Ovary (tissue), 9 donors: ENCODE measurements around the gene MYO9B. TPM values are rescaled to one million over a fixed set of nuclear protein-coding genes. Genes with fewer than 3 reads are reported as not detected.

ENCODE experiments used
- DNase-seq, 5 donors: peaks; one replicate each; pipeline ENCODE4 v3.0.0-alpha.2; 2019 to 2020
- H3K27ac ChIP-seq, 2 donors: fragments of 200-600 bp; one replicate each; pipeline versions ENCODE4 v1.5.1 to v1.8.0; 2019 to 2022
- H3K27me3 ChIP-seq: fragments of 200-600 bp; one replicate; pipeline ENCODE4 v1.8.0; 2022
- H3K36me3 ChIP-seq: fragments of 200-600 bp; sonication (generic); one replicate; pipeline ENCODE4 v1.5.1; 2019
- H3K4me1 ChIP-seq: one replicate; pipeline ENCODE4 v1.8.1; 2013; ENCODE audit warnings: mild to moderate bottlenecking, moderate library complexity; ENCODE audit not compliant: insufficient read depth
- H3K4me3 ChIP-seq: fragments of 200-600 bp; sonication (generic); one replicate; pipeline ENCODE4 v1.5.1; 2017
- H3K9me3 ChIP-seq, 2 donors: fragments of 200-600 bp in 1 of 2; sonication (generic) in 1 of 2; one replicate each; pipeline versions ENCODE4 v1.5.1 to v1.8.1; 2013 to 2019; ENCODE audit warnings: mild to moderate bottlenecking in 1 of 2, moderate library complexity in 1 of 2
- CTCF ChIP-seq, 3 donors: fragments of 450-650 bp in 2 of 3; fragments of 200-600 bp in 1 of 3; IDR thresholded peaks; one replicate each; pipeline versions ENCODE4 v1.5.1 to v1.8.0; 2016 to 2022; ENCODE audit warnings: antibody characterized with exemption in 3 of 3, mild to moderate bottlenecking in 1 of 3
- EP300 ChIP-seq: sonication (generic); formaldehyde crosslinking; IDR thresholded peaks from one replicate; pipeline ENCODE4 v1.6.1; 2017; ENCODE audit warnings: antibody characterized with exemption
- POLR2A ChIP-seq: fragments of 450-650 bp; IDR thresholded peaks from one replicate; pipeline ENCODE4 v1.6.1; 2017; ENCODE audit warnings: antibody characterized with exemption, mild to moderate bottlenecking, moderate library complexity
- WGBS, 3 donors: extraction: QIAGEN DNeasy Blood & Tissue Kit in 1 of 3; methylation state at CpG; one replicate each; pipeline versions ENCODE4 v1.1.5 to v1.1.7; 2013 to 2017; 5-methylcytosine and 5-hydroxymethylcytosine counted together
- intact Hi-C, 4 donors: fragments of 100-400 bp; cut with DNase I; formaldehyde crosslinking; loops; one replicate each; pipeline versions ENCODE4 v1.11.0 to v1.15.1; 2022 to 2023
- polyA plus RNA-seq, 2 donors: library from polyadenylated mRNA; stranded (reverse); fragments of 200-250 nt in 1 of 2; fragments of 350-450 nt in 1 of 2; fragmentation: Illumina TruSeq in 1 of 2; extraction: RNeasy Lipid Tissue Mini Kit (QIAGEN cat#74804) in 1 of 2; gene quantifications; one replicate each; pipeline ENCODE4 v1.2.3, GENCODE V29; 2013 to 2014
- total RNA-seq, 7 donors: library from RNA; depleted of rRNA in 2 of 7; stranded (reverse); fragments of >200 nt in 2 of 7; fragmentation: NEBNext Ultra II Directional in 3 of 7; extraction: Animal tissue kit (Norgen Biotek cat#: 25700) in 3 of 7; gene quantifications; one replicate each; pipeline versions ENCODE4 v1.1.0 to v1.2.4, GENCODE V29; 2016 to 2023
- donor health status: DM: no; HTN: no; CAD: no; lungs with moderate emphysema.
- donor health status: DM: no; HTN: no; CAD: no.
- donor health status: Bipolar disorder and iron deficiency.
- donor health status: DM: yes; HTN: yes; CAD: no.
- donor health status: DM: no; HTN: no; CAD: no.
- donor health status: DM: yes; HTN: yes; CAD: no.

Gene MYO9B
- total and polyA plus RNA-seq, 9 donors = 17.9 to 56.3 (median 34.1) TPM

GRCh38 chr19:17055636-17056035, 19.9 kb upstream of the MYO9B start:
- intact Hi-C loops = loop anchor here in 2 of 4 donors (10.0 kb wide), 1 partner anchor 281 kb away; no protein-coding TSS in a partner anchor
- no peaks in the 10 kb centered on the region for H3K4me1 ChIP-seq
- H3K27ac ChIP-seq = no peak overlapping the region
- no peaks in the 10 kb centered on the region for H3K36me3 ChIP-seq
- TF ChIP-seq CTCF (IDR thresholded peaks at IDR 0.05) (no peak), EP300 (no peak), POLR2A (no peak)
- WGBS, 3 donors = 95 to 97% (median 97%) methylated on average over 14 to 15 of the region's 15 CpGs
- peaks cover 0 to 8% of the 10 kb centered on the region in 2 donors for H3K9me3 ChIP-seq
- H3K27me3 ChIP-seq = no peaks in the 10 kb centered on the region
- H3K4me3 ChIP-seq = no peak overlapping the region
- DNase-seq = no peak

GRCh38 chr19:17058236-17058635, 17.3 kb upstream of the MYO9B start:
- TF ChIP-seq CTCF (IDR thresholded peaks at IDR 0.05) = no peak
- TF ChIP-seq EP300 = no peak
- TF ChIP-seq POLR2A = no peak
- 96 to 98% (median 98%) methylated on average over 8 of the region's 8 CpGs for WGBS, 3 donors
- no peaks in the 10 kb centered on the region for H3K36me3 ChIP-seq
- no peak overlapping the region for H3K4me3 ChIP-seq
- H3K27ac ChIP-seq = no peak overlapping the region
- H3K27me3 ChIP-seq = no peaks in the 10 kb centered on the region
- H3K9me3 ChIP-seq = peaks cover 0 to 8% of the 10 kb centered on the region in 2 donors
- no peak for DNase-seq
- no peaks in the 10 kb centered on the region for H3K4me1 ChIP-seq
- intact Hi-C loops = loop anchor here in 2 of 4 donors (10.0 kb wide), 1 partner anchor 283 kb away; no protein-coding TSS in a partner anchor

- DNase-seq = no peak
- H3K4me1 ChIP-seq = no peaks in the 10 kb centered on the region
- 93 to 96% (median 95%) methylated on average over 3 of the region's 3 CpGs for WGBS, 3 donors
- H3K4me3 ChIP-seq = no peak overlapping the region
- no peaks in the 10 kb centered on the region for H3K36me3 ChIP-seq
- H3K27me3 ChIP-seq = no peaks in the 10 kb centered on the region
- intact Hi-C loops = no loop called here
- H3K27ac ChIP-seq = no peak overlapping the region
- no peak for TF ChIP-seq POLR2A
- TF ChIP-seq CTCF (IDR thresholded peaks at IDR 0.05) = no peak
- no peak for TF ChIP-seq EP300
- peaks cover 0 to 8% of the 10 kb centered on the region in 2 donors for H3K9me3 ChIP-seq
Measured at GRCh38 chr19:17060802-17061201, 14.8 kb upstream of the MYO9B start.

GRCh38 chr19:17061205-17061604, 14.4 kb upstream of the MYO9B start:
- H3K27me3 ChIP-seq = no peaks in the 10 kb centered on the region
- TF ChIP-seq POLR2A = no peak
- TF ChIP-seq CTCF (IDR thresholded peaks at IDR 0.05) = no peak
- TF ChIP-seq EP300 = no peak
- intact Hi-C loops = no loop called here
- H3K4me1 ChIP-seq = no peaks in the 10 kb centered on the region
- H3K9me3 ChIP-seq = peaks cover 0 to 8% of the 10 kb centered on the region in 2 donors
- no peak overlapping the region for H3K27ac ChIP-seq
- no peaks in the 10 kb centered on the region for H3K36me3 ChIP-seq
- H3K4me3 ChIP-seq = no peak overlapping the region
- WGBS, 3 donors = 96 to 97% (median 96%) methylated on average over 3 of the region's 3 CpGs
- DNase-seq = no peak
